Common myeloid progenitor, CD34-positive (primary cell): ENCODE data around the gene FGF2.
"Not testable (repeated sequence)": the region's sequence is repeated elsewhere in the genome, so short reads cannot be mapped to it uniquely, and the experiment has no call there.

ENCODE experiments used
- CTCF ChIA-PET: fragments of 350-600 bp; sonication (Branson Sonifier 250); formaldehyde crosslinking; loops from one replicate; lab custom pipeline; 2021; ENCODE audit warnings: antibody characterized with exemption; lab: Charles Lee
- POLR2A ChIA-PET: fragments of 350-600 bp; sonication (Branson Sonifier 250); formaldehyde crosslinking; loops from one replicate; lab custom pipeline; 2021; ENCODE audit warnings: antibody characterized with exemption; lab: Charles Lee
- DNase-seq, 3 donors: peaks; one replicate each; pipeline versions ENCODE4 v3.0.0 to v3.0.0-alpha.2; 2013
- H3K27ac ChIP-seq, 2 experiments: 1 replicate in 1 of 2; 2 replicates in 1 of 2; pipeline ENCODE4 v1.7.0; 2013; ENCODE audit warnings: inconsistent platforms in 2 of 2, low read length in 2 of 2, mild to moderate bottlenecking in 2 of 2, low read depth in 1 of 2, moderate library complexity in 1 of 2; ENCODE audit not compliant: severe bottlenecking in 2 of 2, insufficient read depth in 1 of 2, poor library complexity in 1 of 2
- H3K27me3 ChIP-seq, 5 experiments: replicated peaks in 2 of 5; 1 replicate in 3 of 5; 2 replicates in 2 of 5; pipeline versions ENCODE4 v1.6.1 to v1.7.0; 2013; ENCODE audit warnings: low read length in 4 of 5, mild to moderate bottlenecking in 2 of 5, moderate library complexity in 2 of 5, inconsistent platforms in 1 of 5; ENCODE audit not compliant: insufficient read depth in 5 of 5, control insufficient read depth in 4 of 5
- H3K36me3 ChIP-seq, 4 experiments: 1 replicate in 2 of 4; 2 replicates in 2 of 4; pipeline versions ENCODE4 v1.6.1 to v1.7.0; 2013; ENCODE audit warnings: low read length in 3 of 4, control low read depth in 1 of 4, mild to moderate bottlenecking in 1 of 4; ENCODE audit not compliant: control insufficient read depth in 4 of 4, insufficient read depth in 4 of 4
- H3K4me1 ChIP-seq, 4 experiments: 1 replicate in 3 of 4; 2 replicates in 1 of 4; pipeline versions ENCODE4 v1.6.1 to v1.7.1; 2013; ENCODE audit warnings: low read length in 3 of 4, mild to moderate bottlenecking in 3 of 4, control low read depth in 1 of 4, inconsistent platforms in 1 of 4, moderate library complexity in 1 of 4; ENCODE audit not compliant: control insufficient read depth in 4 of 4, insufficient read depth in 4 of 4; ENCODE audit errors: control extremely low read depth in 1 of 4
- H3K4me3 ChIP-seq, 7 experiments: 1 replicate in 4 of 7; 2 replicates in 3 of 7; pipeline versions ENCODE4 v1.5.1 to v1.7.0; 2013; ENCODE audit warnings: mild to moderate bottlenecking in 7 of 7, low read length in 6 of 7, moderate library complexity in 6 of 7, inconsistent platforms in 2 of 7, low read depth in 2 of 7, control low read depth in 1 of 7; ENCODE audit not compliant: insufficient read depth in 4 of 7, control insufficient read depth in 1 of 7; ENCODE audit errors: extremely low read depth in 1 of 7
- H3K9me3 ChIP-seq, 5 experiments: 1 replicate in 4 of 5; 2 replicates in 1 of 5; pipeline versions ENCODE4 v1.6.1 to v1.7.1; 2013; ENCODE audit warnings: low read length in 4 of 5, mild to moderate bottlenecking in 2 of 5, inconsistent platforms in 1 of 5, low read depth in 1 of 5, moderate library complexity in 1 of 5; ENCODE audit not compliant: control insufficient read depth in 4 of 5, insufficient read depth in 2 of 5; ENCODE audit errors: control extremely low read depth in 1 of 5
- whole genome bisulfite sequencing: methylation state at CpG from one replicate; pipeline ENCODE4 v1.1.5; 2013; ENCODE audit not compliant: insufficient coverage; 5-methylcytosine and 5-hydroxymethylcytosine counted together

The FGF2 gene

DNA sequence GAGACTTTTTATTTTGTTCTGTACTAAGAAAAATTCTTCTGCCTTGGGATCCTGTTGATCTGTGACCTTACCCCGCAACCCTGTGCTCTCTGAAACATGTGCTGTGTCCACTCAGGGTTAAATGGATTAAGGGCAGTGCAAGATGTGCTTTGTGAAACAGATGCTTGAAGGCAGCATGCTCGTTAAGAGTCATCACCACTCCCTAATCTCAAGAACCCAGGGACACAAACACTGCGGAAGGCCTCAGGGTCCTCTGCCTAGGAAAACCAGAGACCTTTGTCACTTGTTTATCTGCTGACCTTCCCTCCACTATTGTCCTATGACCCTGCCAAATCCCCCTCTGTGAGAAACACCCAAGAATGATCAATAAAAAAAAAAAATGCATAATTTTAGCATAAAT is 13.8 kb upstream of the FGF2 start:
- H3K4me1 ChIP-seq, POLR2A ChIA-PET, H3K4me3 ChIP-seq, H3K27me3 ChIP-seq, CTCF ChIA-PET, H3K27ac ChIP-seq, H3K9me3 ChIP-seq, H3K36me3 ChIP-seq, DNase-seq: not testable (repeated sequence)
- WGBS, result 100% methylated on average over 2 of the region's 3 CpGs

DNA sequence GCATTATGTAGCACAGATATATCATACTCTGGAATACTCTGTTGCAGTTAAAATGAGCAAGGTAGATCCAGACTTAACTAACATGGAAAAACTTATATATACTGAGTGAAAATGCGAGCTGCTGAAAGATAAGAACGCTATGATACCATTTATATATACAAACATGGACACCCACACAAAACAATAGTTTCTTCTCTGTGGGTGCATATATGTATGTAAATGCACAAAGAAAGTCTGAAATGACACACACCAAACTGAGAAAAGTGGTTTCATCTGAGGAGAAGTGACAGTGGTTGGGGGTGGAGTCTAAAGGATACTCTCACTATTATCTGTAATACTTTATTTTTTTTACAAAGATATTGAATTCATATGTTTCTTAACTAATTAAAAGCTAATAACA is 12.2 kb upstream of the FGF2 start:
- Histone ChIP-seq H3K36me3 (no peaks in the 10 kb centered on the region), H3K27ac (no peak overlapping the region), H3K4me3 (no peak overlapping the region), H3K27me3 (peaks cover 0 to 2% (median 0%) of the 10 kb centered on the region in 5 experiments), H3K9me3 (no peaks in the 10 kb centered on the region), H3K4me1 (no peaks in the 10 kb centered on the region)
- CTCF ChIA-PET, result interaction anchor here (0.7 kb wide), 1 partner anchor 26 kb away, joined by 3 read pairs; no protein-coding TSS in a partner anchor
- POLR2A ChIA-PET, result no interaction called here
- no CpG with 5 or more reads among the region's 2 CpGs for WGBS
- DNase-seq, result no peak

DNA sequence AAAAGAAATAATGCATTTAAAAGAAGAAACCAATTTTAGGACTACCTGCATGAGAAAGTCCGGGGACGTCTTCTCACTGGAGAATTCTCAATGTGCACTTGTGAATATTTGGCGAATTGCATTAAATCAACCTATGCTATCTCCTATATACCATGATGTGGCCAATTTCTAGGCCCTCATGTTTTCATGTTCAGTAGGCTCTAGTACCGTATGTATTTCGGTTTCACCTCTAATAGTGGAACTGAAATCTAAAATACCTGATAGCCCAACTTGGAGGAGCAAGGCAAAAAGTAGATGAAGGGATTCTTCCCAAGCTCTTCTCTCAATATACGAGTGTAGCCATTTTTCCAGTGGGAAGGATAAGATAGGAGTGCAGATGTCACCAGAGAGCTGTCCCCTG is 11.4 kb upstream of the FGF2 start:
- 86% methylated on average over 5 of the region's 6 CpGs for WGBS
- no peak overlapping the region for H3K4me3 ChIP-seq
- no peak overlapping the region for H3K27ac ChIP-seq
- peaks cover 0 to 2% (median 0%) of the 10 kb centered on the region in 5 experiments for H3K27me3 ChIP-seq
- DNase-seq, result no peak
- no peaks in the 10 kb centered on the region for H3K9me3 ChIP-seq
- no peaks in the 10 kb centered on the region for H3K36me3 ChIP-seq
- H3K4me1 ChIP-seq, result no peaks in the 10 kb centered on the region
- CTCF ChIA-PET, result no interaction called here
- POLR2A ChIA-PET, result no interaction called here

DNA sequence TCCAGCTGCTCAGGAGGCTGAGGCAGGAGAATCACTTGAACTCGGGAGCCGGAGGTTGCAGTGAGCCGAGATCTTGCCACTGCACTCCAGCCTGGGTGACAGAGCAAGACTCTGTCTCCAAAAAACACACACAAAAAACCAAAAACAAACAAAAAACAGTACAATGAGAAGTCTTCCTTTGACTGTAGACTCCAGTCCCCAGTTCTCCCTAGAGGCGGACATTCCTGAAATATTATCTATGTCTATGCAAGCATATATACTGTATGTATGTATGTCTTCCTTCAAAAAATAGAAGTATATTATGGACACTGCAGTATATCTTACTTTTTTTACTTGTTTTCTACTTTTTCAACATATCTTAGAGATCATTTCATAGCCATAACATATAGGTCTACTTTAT is 10.2 kb upstream of the FGF2 start:
- H3K36me3 ChIP-seq, result no peaks in the 10 kb centered on the region
- H3K9me3 ChIP-seq, result no peaks in the 10 kb centered on the region
- ChIA-PET CTCF (no interaction called here), POLR2A (no interaction called here)
- no peak for DNase-seq
- no peak overlapping the region for H3K27ac ChIP-seq
- peaks cover 0 to 3% (median 0%) of the 10 kb centered on the region in 5 experiments for H3K27me3 ChIP-seq
- WGBS, result 100% methylated on average over 1 of the region's 4 CpGs
- H3K4me3 ChIP-seq, result no peak overlapping the region
- no peaks in the 10 kb centered on the region for H3K4me1 ChIP-seq

DNA sequence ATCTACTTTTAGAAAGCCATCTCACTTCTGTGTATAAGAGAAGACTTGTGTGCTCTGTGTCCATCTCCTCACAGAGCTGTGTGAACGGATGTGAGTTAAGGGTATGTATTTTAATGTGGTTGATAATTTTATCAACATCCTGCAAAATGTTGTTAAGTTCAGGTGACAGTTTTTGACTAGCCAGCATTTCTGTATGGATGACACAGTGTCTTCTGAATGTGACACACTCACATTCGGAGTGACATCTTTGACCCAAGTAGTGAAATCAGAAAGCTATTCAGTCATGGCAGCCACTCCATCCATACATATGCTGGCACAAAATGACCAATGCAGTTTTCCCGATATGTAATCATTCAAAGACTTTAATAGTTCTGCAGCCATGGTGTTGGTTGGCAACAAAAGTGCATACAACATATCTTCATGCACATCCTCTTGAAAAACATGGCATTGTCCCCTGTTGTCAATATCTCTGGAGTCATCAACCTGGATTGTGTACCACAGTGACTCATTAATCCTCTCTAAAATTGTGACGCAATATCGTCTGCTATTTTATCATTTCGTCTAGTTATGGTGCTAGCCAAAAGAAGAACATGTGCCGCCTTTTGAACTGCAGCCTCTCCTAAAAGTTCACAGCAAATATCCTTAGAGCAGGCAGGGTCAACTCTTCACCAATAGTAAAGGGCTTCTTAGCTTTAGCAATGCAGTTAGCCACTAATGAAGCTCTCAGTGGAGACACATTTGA is 6.8 kb upstream of the FGF2 start:
- H3K27ac ChIP-seq, result no peak overlapping the region
- H3K4me3 ChIP-seq, result no peak overlapping the region
- no peaks in the 10 kb centered on the region for H3K36me3 ChIP-seq
- H3K9me3 ChIP-seq, result peaks cover 0 to 6% (median 0%) of the 10 kb centered on the region in 5 experiments
- H3K4me1 ChIP-seq, result no peaks in the 10 kb centered on the region
- WGBS, result 98% methylated on average over 4 of the region's 7 CpGs
- DNase-seq, result peak in 1 of 3 donors; percentile 34
- peaks cover 2 to 10% (median 5%) of the 10 kb centered on the region in 5 experiments for H3K27me3 ChIP-seq
- POLR2A ChIA-PET, result interaction anchor here (0.6 kb wide), 1 partner anchor 386 kb away, joined by 3 read pairs; no protein-coding TSS in a partner anchor
- CTCF ChIA-PET, result no interaction called here

DNA sequence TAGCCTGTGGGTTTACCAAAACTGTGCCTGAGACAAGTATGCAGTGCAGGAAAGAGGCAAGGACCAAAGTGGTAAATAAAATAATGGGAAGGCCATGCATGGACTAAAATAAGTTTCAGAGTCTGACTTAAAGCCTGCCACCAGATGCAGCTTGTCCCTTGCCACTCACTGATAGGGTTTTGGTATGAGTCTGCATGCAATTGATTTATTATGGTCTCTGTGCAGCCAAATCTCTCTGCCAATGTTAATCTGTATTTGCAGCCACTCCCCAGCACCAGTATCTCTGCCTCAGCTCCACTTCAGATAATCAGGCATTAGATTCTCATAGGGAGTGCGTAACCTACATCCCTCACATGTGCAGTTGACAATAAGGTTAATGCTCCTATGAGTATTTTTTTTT is 5.5 kb upstream of the FGF2 start:
- Histone ChIP-seq H3K27me3 (peaks cover 6 to 13% (median 11%) of the 10 kb centered on the region in 5 experiments), H3K36me3 (no peaks in the 10 kb centered on the region), H3K4me3 (no peak overlapping the region), H3K4me1 (no peaks in the 10 kb centered on the region), H3K27ac (no peak overlapping the region), H3K9me3 (peaks cover 0 to 6% (median 0%) of the 10 kb centered on the region in 5 experiments)
- POLR2A ChIA-PET, result no interaction called here
- DNase-seq, result peak in 1 of 3 donors; percentile 28
- CTCF ChIA-PET, result interaction anchor here (0.6 kb wide), 1 partner anchor 10 kb away, joined by 3 read pairs; no protein-coding TSS in a partner anchor
- no CpG with 5 or more reads among the region's 1 CpG for WGBS

DNA sequence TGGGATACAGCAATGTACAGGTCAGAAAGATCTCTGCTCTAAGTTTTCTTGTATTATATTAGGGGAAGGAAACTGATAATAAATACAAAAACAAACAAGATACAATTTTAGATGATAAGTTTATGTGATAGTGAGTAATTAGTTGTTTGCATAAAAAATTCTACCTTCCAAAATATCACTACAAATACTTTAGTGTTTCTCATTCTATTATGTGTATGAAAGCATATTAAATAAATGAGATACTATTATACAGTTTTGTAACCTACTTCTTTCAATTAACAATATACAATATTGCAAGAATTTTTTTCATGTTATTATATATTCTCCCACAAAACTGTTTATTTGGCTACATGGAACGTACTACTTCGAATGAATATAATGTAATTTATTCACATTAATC is 4.2 kb upstream of the FGF2 start:
- ChIA-PET CTCF (no interaction called here), POLR2A (no interaction called here)
- H3K4me1 ChIP-seq, result peaks cover 0 to 9% (median 5%) of the 10 kb centered on the region in 4 experiments
- H3K4me3 ChIP-seq, result no peak overlapping the region
- no peaks in the 10 kb centered on the region for H3K36me3 ChIP-seq
- WGBS, result no CpG with 5 or more reads among the region's 2 CpGs
- H3K27ac ChIP-seq, result no peak overlapping the region
- H3K27me3 ChIP-seq, result peaks cover 4 to 23% (median 15%) of the 10 kb centered on the region in 5 experiments
- peaks cover 0 to 6% (median 0%) of the 10 kb centered on the region in 5 experiments for H3K9me3 ChIP-seq
- no peak for DNase-seq
